IPS DF 19.7 (cell line): Measurements from ENCODE around the gene TAC3.
"Not testable (repeated sequence)": the region's sequence is repeated elsewhere in the genome, so short reads cannot be mapped to it uniquely, and the experiment has no call there.

Experiments used
- DNase-seq: peaks from one replicate; pipeline ENCODE4 v3.0.0-alpha.2; 2013; ENCODE audit warnings: low read depth, low spot score

Gene TAC3

DNA sequence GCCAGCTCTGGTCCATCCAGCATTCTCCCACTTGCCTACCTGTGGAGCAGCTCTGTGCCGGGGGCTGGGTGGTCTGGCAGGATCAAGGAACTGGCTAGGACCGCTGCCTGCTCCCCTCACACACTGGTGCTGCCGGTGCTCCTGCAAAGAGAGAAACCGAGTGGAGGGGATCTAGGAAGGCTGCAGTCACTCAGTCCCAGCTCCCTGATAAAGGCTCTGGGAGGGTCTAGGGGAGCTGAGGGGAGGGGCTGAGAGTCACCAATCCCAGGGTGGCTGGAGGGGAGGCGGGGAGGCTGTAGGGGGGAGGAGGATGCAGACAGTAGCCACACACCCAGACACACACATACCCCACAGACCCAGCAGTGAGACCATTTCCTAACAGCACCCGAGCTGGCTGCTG lies at the start of gene TAC3:
TAC3 (minus strand) TSS at position 182 of the 400 bp plus-strand sequence. CDS start 732 bp downstream, outside the sequence.
- DNase-seq, result no peak

DNA sequence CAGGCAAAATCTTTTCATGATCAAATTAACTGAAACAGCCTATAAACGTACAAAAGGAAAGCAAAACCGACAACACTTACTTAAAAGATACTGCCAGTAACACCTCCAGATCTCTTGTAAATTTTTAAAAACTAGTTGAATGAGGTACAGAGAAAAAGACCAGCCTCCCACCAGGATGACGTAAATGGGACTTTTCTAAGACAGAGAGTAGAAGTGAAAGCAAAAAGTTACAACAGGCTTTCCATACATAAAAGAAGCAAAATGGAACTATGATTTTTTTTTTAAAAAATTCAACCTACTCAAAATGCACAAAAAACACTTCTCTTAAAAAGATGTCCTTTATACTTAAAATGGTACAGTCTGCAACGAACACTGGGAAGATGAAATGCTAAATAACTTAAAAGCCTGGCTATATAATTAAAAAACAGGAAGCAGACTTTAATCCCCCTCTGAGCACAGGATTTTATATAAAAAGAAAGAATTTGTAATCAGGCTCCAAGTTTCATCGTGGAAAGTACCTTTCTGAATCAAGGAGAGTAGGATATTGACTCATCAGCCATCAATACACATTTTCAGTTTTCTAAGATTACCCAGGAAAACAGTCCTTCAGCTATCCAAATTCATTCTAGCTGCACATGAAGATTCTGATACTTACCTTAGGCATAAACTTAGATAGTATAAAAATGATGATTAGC lies 47.8 kb upstream of the TAC3 start:
- DNase-seq, result no peak

DNA sequence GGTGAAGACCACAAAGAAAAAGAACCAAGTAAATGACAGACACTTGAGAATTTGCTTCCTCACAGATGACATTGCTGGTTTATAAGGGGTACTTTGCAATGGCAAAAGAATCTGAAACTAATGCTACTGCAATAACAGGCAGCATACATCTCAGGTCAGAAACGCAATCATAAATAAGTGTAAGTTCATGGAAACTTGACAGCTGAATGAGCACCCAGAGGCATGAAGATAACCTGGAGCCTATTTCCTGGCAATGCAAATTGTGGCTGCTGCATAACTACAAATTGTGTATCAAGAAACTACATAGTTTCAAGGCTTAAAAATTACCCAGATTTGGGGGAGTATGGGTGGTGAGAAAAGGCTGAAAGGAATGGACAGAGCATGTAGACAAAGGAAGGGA lies 42.1 kb upstream of the TAC3 start:
- no peak for DNase-seq

DNA sequence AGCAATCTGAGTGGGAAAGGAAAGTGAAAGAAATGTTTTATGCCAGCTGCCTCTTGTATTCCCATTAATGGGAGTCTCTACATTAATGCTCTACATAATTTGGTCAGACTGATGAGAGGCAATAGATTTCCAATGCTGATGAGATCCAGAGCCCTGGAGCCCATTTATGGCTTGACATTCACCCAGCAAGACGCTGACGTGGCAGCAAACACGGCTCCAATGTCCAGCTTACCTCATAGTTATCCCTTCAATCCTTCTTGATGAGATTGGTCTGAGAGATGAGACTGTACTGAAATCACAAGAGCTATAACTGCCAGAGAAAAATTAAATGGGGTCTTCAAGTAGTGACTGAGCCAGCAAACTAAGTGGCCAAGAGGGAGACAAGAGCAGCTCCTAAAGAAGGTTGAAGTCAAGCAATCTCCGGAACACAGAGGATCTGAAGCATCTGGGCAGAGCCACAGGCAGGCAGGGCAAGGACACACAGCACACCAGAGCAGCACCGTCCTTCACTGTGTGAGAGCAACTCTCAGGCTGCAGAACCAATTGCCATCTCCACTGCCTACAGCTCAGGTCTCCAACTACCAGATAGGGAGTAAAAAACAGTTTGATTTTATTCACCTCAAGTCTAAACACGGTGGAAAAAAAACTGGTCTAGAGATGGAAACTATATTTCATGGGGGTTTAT lies 40.9 kb upstream of the TAC3 start:
- DNase-seq, result no peak

DNA sequence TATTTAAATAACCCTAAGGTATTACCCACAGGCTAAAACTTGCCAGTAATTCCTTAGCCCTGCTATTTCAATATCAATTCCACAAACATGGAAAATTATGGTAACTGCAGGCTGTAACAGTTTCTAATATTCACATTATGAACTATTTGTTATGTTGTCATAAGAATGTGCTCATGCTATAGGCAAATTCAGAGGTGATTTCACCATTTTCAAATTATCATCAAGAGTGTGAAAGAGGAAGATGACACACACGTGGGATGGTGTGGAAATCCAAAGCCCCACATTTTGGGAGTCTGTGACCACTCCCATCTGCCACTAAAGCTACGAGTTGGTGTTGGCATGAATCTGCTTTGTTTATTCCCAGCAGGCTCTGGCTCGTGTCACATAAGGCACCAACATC lies 39.5 kb upstream of the TAC3 start:
- no peak for DNase-seq

DNA sequence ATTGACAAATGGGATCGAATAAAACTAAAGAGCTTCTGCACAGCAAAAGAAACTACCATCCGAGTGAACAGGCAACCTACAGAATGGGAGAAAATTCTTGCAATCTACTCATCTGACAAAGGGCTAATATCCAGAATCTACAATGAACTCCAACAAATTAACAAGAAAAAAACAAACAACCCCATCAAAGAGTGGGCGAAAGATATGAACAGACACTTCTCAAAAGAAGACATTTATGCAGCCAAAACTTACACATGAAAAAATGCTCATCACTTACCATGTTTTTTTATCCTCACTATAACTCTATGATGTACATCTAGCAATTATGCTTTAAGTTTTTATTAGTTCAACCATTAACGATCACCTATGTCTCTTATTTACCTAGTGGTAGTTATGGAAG lies 37.6 kb upstream of the TAC3 start:
- not testable (repeated sequence) for DNase-seq

DNA sequence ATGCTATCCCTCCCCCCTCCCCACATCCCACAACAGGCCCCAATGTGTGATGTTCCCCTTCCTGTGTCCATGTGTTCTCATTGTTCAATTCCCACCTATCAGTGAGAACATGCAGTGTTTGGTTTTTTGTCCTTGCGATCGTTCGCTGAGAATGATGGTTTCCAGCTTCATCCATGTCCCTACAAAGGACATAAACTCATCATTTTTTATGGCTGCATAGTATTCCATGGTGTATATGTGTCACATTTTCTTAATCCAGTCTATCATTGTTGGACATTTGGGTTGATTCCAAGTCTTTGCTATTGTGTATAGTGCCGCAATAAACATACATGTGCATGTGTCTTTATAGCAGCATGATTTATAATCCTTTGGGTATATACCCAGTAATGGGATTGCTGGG lies 36.8 kb upstream of the TAC3 start:
- DNase-seq, result not testable (repeated sequence)

DNA sequence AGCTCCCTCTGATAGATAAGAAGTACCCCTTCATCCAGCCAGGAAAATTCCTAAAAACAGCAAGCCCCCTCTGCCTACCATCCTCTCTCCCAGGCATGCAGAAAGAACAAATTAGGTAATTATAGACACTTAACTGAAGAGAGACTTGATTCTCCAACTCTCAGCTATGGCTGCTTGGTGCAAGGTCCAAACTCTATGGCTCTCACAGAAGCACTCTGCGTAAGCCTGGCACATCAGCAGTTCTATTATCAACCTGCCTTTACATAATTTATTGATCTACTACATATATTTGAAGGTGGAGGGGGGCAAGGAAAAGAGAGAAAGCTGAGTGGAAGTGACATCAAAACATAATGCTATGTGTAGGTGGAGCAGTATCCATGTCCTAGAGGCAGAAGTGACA lies 34.7 kb upstream of the TAC3 start:
- no peak for DNase-seq

DNA sequence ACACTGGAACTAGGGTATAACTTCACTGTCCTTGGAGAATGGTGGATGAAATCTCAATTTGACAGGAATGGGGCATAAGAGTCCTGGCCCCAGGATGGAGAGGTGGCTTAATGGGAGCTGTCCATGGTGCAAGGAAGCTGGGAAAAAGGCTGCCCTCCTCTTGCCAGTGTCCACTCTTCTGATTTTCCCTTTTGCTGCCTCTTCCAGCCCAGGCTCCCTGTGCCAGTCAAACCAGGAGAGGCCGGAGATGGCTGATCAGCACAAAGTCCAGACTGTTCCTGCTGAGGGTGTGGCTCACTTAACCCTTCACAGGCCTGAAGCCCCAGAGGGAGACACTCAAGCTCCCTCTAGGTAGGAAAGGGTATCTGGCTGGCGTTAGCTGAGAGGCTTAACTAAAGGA lies 33.6 kb upstream of the TAC3 start, which contains the start of gene MYO1A:
MYO1A (minus strand) TSS at position 240 of the 400 bp plus-strand sequence. CDS start 1,806 bp downstream, outside the sequence.
- no peak for DNase-seq

DNA sequence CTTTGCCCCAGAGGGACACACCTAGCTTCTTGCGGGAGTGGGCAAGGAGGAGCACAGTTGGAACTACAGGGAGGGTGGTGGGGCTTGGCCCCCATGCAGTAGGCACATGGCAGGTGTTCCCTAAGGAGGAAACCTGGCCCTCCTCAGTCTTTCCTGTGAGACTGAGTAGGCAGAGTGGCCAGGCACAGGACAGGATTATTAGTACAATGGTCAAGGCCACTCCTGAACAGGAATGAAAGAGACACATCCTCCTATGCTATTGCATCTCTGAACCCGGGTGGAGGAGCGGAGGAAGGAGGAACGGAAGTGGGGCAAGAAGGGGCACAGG lies 32.8 kb upstream of the TAC3 start:
- DNase-seq, result no peak

DNA sequence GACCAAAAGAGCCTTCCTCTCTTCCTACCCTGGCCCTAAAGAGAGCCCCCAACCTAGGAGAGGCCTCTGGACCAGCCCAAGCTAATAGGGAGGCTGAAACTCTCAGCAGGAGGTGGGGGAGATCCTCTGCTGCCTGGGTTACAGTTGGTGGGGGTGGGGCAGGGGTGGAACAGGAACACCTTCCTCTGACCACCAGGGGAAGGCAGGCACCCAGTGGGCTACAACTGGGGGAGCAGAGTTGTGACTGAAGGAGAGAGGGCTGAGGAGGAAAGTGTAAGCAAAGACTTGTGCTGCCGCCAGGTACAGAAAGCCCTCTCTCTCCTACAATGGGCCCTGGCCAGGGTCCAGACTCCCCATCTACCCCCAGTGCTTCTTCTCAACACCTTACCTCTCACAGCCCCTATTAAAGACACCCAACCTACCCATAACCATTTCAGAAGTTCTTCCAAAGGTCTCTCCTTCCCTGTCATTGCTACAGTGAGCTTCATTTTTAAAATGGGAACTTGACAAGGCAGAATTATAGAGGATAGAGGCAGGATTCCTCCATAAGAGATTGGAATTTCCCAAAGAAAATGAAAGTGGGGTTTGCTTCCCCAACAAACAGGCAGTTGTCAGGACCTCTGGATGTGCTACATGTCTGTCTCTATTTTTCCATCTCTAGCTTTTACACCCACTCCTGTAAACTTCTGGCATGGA lies 32.2 kb upstream of the TAC3 start:
- DNase-seq, result no peak

DNA sequence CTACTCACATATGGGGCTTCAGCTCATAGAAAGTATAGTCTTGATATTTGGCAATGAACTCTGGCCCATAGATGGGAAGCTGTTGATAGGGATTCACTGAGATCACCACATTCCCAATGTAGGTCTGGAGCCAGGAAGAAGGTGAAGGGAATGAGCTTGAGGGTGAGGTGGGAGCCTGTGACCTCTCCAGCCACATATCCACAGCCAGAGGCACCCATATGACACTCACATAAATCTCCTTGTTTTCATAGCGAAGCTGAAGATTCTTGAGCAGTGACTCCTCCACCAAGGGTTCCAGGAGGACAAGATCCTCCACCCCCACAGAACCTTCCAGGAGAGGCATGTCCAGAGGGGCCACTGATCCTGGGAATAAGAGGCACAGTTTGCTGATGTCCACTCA lies 31.7 kb upstream of the TAC3 start:
- DNase-seq, result no peak

DNA sequence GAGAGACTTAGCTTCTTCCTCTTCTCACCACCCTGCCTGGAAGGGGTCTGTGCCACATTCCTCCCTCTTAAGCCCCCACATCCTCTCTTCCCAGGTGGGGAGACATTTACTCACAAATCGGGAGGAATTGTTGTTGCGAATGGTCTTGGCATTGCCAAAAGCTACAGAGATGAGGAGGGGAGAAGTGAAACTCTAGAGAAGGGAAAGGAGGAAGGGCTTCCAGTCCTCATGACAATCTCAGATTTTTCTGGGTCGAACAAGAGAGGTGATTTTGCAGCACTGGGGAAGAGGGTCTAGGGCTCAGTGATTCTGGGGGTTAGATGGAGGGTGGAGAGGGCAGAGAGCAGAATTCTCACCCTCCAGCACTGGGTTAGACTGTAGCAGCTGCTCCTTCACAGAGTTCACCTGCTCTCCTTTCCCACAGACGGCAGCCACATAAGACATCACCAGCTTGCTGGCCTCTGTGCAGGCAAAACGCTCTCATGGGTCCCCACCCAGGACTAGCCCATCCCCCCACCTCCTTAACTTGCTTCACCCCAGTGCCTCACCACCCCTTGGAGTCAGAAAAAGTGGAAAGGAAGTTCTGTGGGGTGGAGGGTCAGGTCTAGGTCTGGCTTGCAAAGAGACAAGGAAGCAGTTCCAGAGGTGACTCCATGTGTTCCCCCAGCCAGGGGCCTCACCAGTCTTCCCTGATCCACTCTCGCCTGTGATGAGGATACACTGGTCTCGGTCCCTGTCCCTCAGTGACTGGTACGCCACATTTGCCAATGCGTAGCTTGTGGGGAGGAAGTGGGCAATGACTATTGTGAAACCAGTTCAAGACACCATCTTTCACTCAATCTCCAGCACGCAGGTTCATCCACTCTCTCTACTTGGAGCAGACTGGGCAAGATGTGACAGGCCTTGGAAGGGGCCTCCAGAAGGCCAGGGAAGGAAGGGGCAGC lies 30.9 kb upstream of the TAC3 start:
- DNase-seq, result no peak

DNA sequence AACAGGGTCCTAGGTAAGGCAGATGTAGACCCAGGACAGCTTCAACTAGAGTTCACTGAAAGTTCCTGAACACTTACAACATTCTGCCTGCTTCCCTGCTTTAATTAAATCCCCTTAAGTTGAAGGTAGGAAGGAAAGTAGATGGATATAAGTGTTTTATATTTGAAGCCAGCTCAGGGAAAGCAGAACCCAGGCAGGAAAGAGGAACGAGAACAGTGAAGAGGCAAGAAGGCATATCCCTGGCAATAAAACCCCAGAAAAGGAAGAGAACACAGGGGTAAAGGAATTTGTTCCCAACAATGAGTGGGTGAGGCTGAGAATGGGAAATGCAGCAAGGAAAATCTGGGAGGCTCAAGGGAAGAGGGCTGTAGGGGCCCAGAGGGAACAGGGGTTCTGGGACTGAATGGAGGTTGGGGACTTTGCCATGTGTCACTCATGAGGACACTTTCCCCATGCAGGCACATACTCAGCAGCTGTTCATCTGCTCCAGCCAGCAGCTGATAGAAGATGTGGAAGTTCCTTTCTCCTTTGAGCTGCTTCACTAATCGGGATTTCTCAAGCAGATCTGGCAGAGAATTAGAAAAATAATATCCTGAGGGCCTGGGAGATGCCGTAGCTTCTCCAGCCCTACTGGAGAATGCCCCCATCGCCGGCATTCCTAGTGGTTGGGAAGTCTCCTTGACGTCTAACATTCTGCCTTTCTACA lies 29.9 kb upstream of the TAC3 start:
- DNase-seq, result no peak

DNA sequence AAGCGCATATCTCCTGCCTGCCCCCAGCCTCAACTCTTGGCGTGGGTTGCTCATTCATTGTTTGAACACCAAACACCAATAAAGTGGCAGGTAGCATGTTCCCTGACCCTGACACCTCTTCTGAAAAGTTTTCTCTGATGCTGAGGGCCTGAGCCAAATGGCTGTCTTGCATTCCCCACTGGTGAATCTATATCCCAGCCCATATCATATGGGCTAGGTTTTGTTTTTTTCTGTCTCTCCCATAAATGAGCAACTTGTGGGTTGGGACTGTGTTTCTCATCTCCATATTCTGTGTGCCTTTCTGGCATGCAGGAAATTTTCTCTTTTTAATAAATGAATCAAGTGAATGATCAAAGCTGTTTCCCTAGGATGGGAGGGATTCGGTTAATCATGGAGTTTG lies 28.6 kb upstream of the TAC3 start:
- no peak for DNase-seq

DNA sequence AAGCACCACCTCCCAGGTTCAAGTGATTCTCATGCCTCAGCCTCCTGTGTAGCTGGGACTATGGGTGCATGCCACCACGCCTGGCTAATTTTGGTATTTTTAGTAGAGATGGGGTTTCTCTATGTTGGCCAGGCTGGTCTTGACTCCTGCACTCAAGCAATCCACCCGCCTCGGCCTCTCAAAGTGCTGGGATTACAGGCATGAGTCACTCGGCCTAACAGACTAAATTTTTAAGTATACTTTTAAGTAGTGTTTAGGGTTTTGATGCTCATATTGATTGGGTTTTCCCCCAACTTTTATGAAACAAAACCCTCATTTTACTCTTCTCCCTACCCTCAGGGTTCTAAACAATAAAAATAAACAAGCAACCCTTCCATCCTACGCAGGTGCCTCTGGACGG lies 28.1 kb upstream of the TAC3 start:
- no peak for DNase-seq

DNA sequence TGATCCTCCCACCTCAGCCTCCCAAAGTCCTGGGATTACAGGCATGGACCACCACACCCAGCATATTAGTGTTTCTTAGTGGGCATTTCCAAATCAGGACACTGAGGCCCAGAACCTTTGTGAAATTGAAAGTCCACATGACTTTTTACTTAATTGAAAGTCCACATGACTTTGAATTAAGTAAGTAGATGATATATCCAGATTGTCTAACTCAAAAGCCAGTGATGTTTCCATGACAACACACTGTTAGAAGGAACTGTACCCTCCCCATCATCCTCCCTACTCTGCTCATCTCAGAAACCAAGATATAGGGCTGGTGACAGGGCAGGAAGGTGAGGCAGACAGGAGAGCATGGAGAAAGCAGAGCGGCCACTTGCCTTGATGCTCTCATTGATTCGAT lies 26.4 kb upstream of the TAC3 start:
- no peak for DNase-seq

DNA sequence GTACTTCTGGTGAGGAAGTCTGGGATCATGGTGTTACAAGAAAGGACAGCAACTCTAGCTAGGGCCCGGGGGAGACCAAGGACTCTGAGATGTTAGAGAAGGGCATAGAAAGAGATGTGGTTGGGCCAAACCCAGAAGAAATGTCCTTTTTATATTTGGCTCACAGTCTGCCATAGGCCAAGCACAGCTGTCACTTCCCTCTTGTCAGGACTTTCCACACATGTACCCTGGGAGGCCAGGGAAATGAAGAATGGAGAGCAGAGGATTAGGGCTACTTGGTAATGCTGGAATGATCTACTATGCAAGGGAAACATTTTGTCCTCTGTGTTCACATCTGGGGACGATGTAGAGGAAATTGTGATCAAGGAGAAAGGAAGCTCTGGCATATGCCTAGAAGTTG lies 24.4 kb upstream of the TAC3 start:
- DNase-seq, result no peak

DNA sequence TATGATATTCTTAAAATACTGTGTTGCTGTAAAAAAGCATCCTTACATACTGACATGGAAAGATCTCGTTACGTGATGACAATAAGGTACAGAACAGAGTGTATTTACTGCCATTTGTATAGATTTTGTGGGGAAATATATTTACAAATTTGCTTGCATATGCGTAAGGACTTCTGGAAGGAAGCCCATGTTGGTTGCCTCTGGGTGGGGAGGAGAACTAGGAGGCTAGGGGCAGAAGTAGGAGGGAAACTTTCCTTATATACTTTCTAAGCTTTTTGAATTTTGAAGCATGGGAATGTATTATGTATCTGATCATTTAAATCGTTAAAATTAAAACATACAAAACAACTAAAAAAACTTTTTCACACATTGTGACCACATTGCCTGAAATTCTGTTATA lies 23.9 kb upstream of the TAC3 start:
- no peak for DNase-seq

DNA sequence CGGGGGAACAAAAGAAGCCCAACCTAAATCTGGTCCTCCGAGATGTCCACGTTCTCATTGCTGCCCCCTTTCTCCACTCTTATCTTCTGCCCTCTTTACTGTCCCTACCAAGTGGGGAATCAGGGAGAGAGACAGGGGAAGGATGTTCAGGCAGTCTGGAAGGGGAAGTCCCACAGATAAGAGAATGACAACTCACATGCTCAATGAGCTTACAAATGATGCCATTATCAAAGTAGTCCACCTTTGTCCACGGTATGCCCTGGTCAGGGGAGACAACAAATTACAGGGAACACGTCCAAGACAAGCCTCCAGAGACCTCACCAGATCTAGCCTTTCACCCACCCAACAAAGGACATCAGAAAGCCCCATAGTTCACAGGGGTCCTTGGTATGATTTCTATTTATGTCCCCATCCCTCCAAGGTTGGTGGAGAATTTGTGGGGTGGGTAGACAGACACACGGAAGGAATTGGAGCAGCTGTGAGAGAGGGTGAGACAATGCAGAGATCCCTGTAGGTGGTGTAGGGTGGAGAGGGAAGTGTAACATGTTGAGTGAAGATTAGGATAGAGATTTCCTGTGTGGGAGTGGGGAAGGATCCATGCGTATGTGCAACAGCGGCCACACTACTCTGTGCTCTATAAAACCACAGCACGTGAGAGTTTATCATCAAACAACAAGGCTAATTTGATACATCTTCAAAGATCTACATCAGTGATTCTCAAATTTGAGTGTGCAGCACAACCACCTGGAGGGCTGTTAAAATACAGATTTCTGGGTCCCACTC lies 22.9 kb upstream of the TAC3 start:
- DNase-seq, result no peak
